Psoas muscle (tissue), 8 donors: ENCODE data around the gene FNDC3B. TPM values are rescaled to one million over a fixed set of nuclear protein-coding genes. Genes with fewer than 3 reads are reported as not detected.

ENCODE experiments used
- ATAC-seq, 4 donors: fragments of 200-7000 bp; cut with Tn5 transposase; one replicate each; pipeline ENCODE4 v1.9.1; 2020; ENCODE audit warnings: moderate library complexity in 3 of 4, mild to moderate bottlenecking in 2 of 4
- DNase-seq, 2 donors: peaks; one replicate each; pipeline ENCODE4 v3.0.0-alpha.2; 2020
- H3K27ac ChIP-seq: fragments of 200-600 bp; one replicate; pipeline ENCODE4 v1.8.0; 2022
- H3K27me3 ChIP-seq, 3 donors: fragments of 200-600 bp in 1 of 3; one replicate each; pipeline versions ENCODE4 v1.6.1 to v1.8.0; 2013 to 2022; ENCODE audit warnings: low read length in 2 of 3, mild to moderate bottlenecking in 2 of 3, moderate library complexity in 1 of 3; ENCODE audit not compliant: insufficient read depth in 3 of 3
- H3K36me3 ChIP-seq, 2 donors: fragments of 200-600 bp in 1 of 2; one replicate each; pipeline versions ENCODE4 v1.6.1 to v1.8.0; 2013 to 2022; ENCODE audit warnings: low read depth in 1 of 2, mild to moderate bottlenecking in 1 of 2, moderate library complexity in 1 of 2; ENCODE audit not compliant: insufficient read depth in 1 of 2
- H3K4me1 ChIP-seq: fragments of 200-600 bp; one replicate; pipeline ENCODE4 v1.8.0; 2022
- H3K4me3 ChIP-seq: fragments of 200-600 bp; one replicate; pipeline ENCODE4 v1.8.0; 2022; ENCODE audit warnings: mild to moderate bottlenecking
- H3K9me3 ChIP-seq: fragments of 200-600 bp; one replicate; pipeline ENCODE4 v1.8.0; 2022
- CTCF ChIP-seq: fragments of 200-600 bp; IDR thresholded peaks from one replicate; pipeline ENCODE4 v1.8.0; 2022; ENCODE audit warnings: antibody characterized with exemption
- WGBS, 3 donors: extraction: QIAGEN DNeasy Blood & Tissue Kit; methylation state at CpG; one replicate each; pipeline versions ENCODE4 v1.1.6 to v1.1.7; 2013; 5-methylcytosine and 5-hydroxymethylcytosine counted together
- intact Hi-C, 2 donors: fragments of 100-400 bp; cut with DNase I; formaldehyde crosslinking; loops; one replicate each; pipeline versions ENCODE4 v1.11.0 to v1.14.2; 2022
- polyA plus RNA-seq, 3 donors: library from polyadenylated mRNA; stranded (reverse); fragments of 200-250 nt; gene quantifications; one replicate each; pipeline ENCODE4 v1.2.3, GENCODE V29; 2013
- total RNA-seq, 4 donors: library from RNA; stranded (reverse); fragmentation: NEBNext Ultra II Directional in 2 of 4; extraction: Animal tissue kit (Norgen Biotek cat#: 25700) in 2 of 4; gene quantifications; one replicate each; pipeline versions ENCODE4 v1.2.1 to v1.2.4, GENCODE V29; 2021 to 2023
- donor health status: healthy with polysubstance abuse.
- donor health status: DM: no; HTN: no; CAD: no; lungs with moderate emphysema.
- donor health status: Bipolar disorder and iron deficiency.
- donor health status: healthy.
- donor health status: DM: yes; HTN: yes; CAD: no.
- donor health status: DM: no; HTN: no; CAD: no.
- donor health status: DM: no; HTN: no; CAD: no.
- donor health status: DM: yes; HTN: yes; CAD: no.

The FNDC3B gene
- total and polyA plus RNA-seq, 7 donors = 12.4 to 133 (median 50.8) TPM

DNA sequence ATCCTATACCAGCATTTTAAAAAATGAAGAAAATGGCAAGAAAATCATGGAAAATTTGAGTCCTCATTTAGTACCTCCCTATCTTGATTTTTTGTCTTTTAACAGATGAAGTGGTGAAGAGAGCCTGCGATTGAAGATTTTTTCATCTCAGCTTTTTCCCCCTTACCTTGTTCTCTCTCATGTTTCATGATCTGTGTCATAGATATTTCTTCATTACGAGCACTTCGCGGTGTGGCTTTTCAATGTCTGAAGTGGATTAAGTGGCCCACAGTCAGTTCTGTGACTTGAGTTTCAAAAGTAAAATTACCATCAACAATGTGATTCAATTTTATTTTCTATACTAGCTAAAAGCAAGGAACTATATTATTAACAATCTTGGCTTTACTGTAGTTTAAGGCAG is 147.2 kb downstream of the FNDC3B start:
- no peak for DNase-seq
- Histone ChIP-seq H3K4me3 (no peak overlapping the region), H3K9me3 (no peaks in the 10 kb centered on the region), H3K4me1 (peaks cover 48% of the 10 kb centered on the region), H3K27ac (no peak overlapping the region), H3K36me3 (peaks cover 0 to 9% of the 10 kb centered on the region in 2 donors), H3K27me3 (no peaks in the 10 kb centered on the region)
- TF ChIP-seq CTCF = no peak
- intact Hi-C loops = no loop called here
- WGBS, 3 donors = 62 to 87% (median 70%) methylated on average over 4 of the region's 4 CpGs
- ATAC-seq = no peak

DNA sequence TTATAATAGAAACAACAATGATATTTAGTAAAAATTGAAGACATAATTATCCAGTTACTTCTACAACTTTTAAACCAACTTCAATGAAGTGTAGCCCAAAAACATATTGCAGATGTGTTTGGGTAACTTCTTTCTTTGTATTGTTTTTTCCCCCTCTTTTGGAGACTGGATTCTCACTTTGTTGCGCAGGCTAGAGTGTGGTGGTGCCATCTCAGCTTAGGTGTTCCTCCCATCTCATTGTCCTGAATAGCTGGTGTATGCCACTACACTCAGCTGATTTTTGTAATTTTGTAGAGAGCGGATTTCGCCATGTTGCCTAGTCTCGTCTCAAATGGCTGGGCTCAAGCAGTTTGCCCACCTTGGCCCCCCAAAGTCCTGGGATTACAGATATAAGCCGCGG is 148.1 kb downstream of the FNDC3B start:
- DNase-seq (no peak), ATAC-seq (no peak)
- no peak overlapping the region for H3K27ac ChIP-seq
- H3K4me3 ChIP-seq = no peak overlapping the region
- intact Hi-C loops = no loop called here
- 97 to 99% (median 97%) methylated on average over 6 of the region's 6 CpGs for WGBS, 3 donors
- H3K9me3 ChIP-seq = no peaks in the 10 kb centered on the region
- peaks cover 45% of the 10 kb centered on the region for H3K4me1 ChIP-seq
- peaks cover 0 to 9% of the 10 kb centered on the region in 2 donors for H3K36me3 ChIP-seq
- TF ChIP-seq CTCF = no peak
- no peaks in the 10 kb centered on the region for H3K27me3 ChIP-seq

GRCh38 chr3:172188511-172188910 is 149.1 kb downstream of the FNDC3B start:
- 95 to 98% (median 97%) methylated on average over 11 of the region's 11 CpGs for WGBS, 3 donors
- Histone ChIP-seq H3K9me3 (no peaks in the 10 kb centered on the region), H3K36me3 (peaks cover 0 to 9% of the 10 kb centered on the region in 2 donors), H3K4me1 (peaks cover 39% of the 10 kb centered on the region), H3K4me3 (no peak overlapping the region), H3K27ac (no peak overlapping the region), H3K27me3 (no peaks in the 10 kb centered on the region)
- ATAC-seq (no peak), DNase-seq (no peak)
- TF ChIP-seq CTCF = no peak
- intact Hi-C loops = no loop called here

- no peaks in the 10 kb centered on the region for H3K27me3 ChIP-seq
- no peak overlapping the region for H3K4me3 ChIP-seq
- no peak overlapping the region for H3K27ac ChIP-seq
- TF ChIP-seq CTCF = no peak
- DNase-seq (no peak), ATAC-seq (no peak)
- intact Hi-C loops = no loop called here
- 71 to 78% (median 74%) methylated on average over 2 of the region's 2 CpGs for WGBS, 3 donors
- no peaks in the 10 kb centered on the region for H3K9me3 ChIP-seq
- peaks cover 32% of the 10 kb centered on the region for H3K4me1 ChIP-seq
- peaks cover 0 to 9% of the 10 kb centered on the region in 2 donors for H3K36me3 ChIP-seq
These were observed 149.8 kb downstream of the FNDC3B start for GRCh38 chr3:172189213-172189612.

- H3K4me3 ChIP-seq = no peak overlapping the region
- no peak for DNase-seq
- no peaks in the 10 kb centered on the region for H3K9me3 ChIP-seq
- H3K4me1 ChIP-seq = peaks cover 37% of the 10 kb centered on the region
- TF ChIP-seq CTCF = no peak
- peaks cover 0 to 9% of the 10 kb centered on the region in 2 donors for H3K36me3 ChIP-seq
- intact Hi-C loops = no loop called here
- WGBS, 3 donors = 71 to 83% (median 78%) methylated on average over 7 of the region's 7 CpGs
- H3K27me3 ChIP-seq = no peaks in the 10 kb centered on the region
- no peak overlapping the region for H3K27ac ChIP-seq
- peak in 2 of 4 donors; percentile 40 to 41 for ATAC-seq
These were observed 150.7 kb downstream of the FNDC3B start for GRCh38 chr3:172189987-172190603.
